GM12878 (cell line): ENCODE results near the gene CHRM2. TPM values are rescaled to one million over a fixed set of nuclear protein-coding genes. Genes with fewer than 3 reads are reported as not detected.

Experiments used
- ATAC-seq: fragments of 200-7000 bp; cut with Tn5 transposase; 3 replicates; pipeline ENCODE4 v1.9.1; 2020; ENCODE audit warnings: mild to moderate bottlenecking, moderate library complexity
- BruUV-seq: library from RNA; stranded (reverse); fragments of 400-500 nt; replicated peaks from 2 replicates; lab custom pipeline; 2021; lab: Mats Ljungman, UMichigan
- CTCF ChIA-PET: fragments of 300-600 bp; sonication (Branson Sonifier 250); formaldehyde crosslinking; extraction: SDS; loops from one replicate; lab custom pipeline; 2021; ENCODE audit warnings: inconsistent platforms; lab: Yijun Ruan, JAX
- POLR2A ChIA-PET: fragments of 350-600 bp; formaldehyde crosslinking; extraction: SDS; loops from one replicate; lab custom pipeline; 2021; ENCODE audit warnings: inconsistent platforms; lab: Charles Lee
- RAD21 ChIA-PET: fragments of 300-600 bp; sonication (Branson Sonifier 250); formaldehyde crosslinking; loops from one replicate; lab custom pipeline; 2023; ENCODE audit warnings: antibody characterized with exemption; ENCODE audit not compliant: unreplicated experiment; lab: Charles Lee
- SMC1A ChIA-PET: fragments of 300-600 bp; sonication (Branson Sonifier 250); formaldehyde crosslinking; loops from one replicate; lab custom pipeline; 2023; ENCODE audit not compliant: unreplicated experiment, uncharacterized antibody; lab: Charles Lee
- DNase-seq: peaks from one replicate; pipeline ENCODE4 v3.0.0-alpha.2; 2011; ENCODE audit warnings: low read depth, low spot score
- FAIRE-seq: peaks from 3 replicates; lab custom pipeline; 2011; peaks lifted over from hg19 to GRCh38; lab: Jason Lieb, UNC
- H2AFZ ChIP-seq: 2 replicates; pipeline ENCODE4 v1.6.0; 2011; ENCODE audit warnings: low read depth, low read length, control low read depth; ENCODE audit not compliant: control insufficient read depth
- H3K27ac ChIP-seq: 2 replicates; pipeline ENCODE4 v1.5.1; 2011; ENCODE audit warnings: control low read depth; ENCODE audit not compliant: control insufficient read depth, insufficient read depth
- H3K27me3 ChIP-seq, 2 experiments: replicated peaks in 1 of 2; 2 replicates each; pipeline versions ENCODE4 v1.6.0 to v1.6.1; 2011; ENCODE audit warnings: low read length in 1 of 2; ENCODE audit not compliant: control insufficient read depth in 2 of 2, insufficient read depth in 2 of 2
- H3K36me3 ChIP-seq, 2 experiments: 2 replicates each; pipeline ENCODE4 v1.5.1; 2011; ENCODE audit warnings: low read length in 1 of 2; ENCODE audit not compliant: control insufficient read depth in 2 of 2, insufficient read depth in 2 of 2
- H3K4me1 ChIP-seq: 2 replicates; pipeline ENCODE4 v1.6.1; 2011; ENCODE audit warnings: mild to moderate bottlenecking, low read length, moderate library complexity, mixed read lengths; ENCODE audit not compliant: control insufficient read depth, insufficient read depth
- H3K4me2 ChIP-seq: 2 replicates; pipeline ENCODE4 v1.6.0; 2011; ENCODE audit warnings: control low read depth; ENCODE audit not compliant: control insufficient read depth, insufficient read depth
- H3K4me3 ChIP-seq: fragments of 200-600 bp; sonication (generic); 2 replicates; pipeline ENCODE4 v1.5.1; 2016
- H3K79me2 ChIP-seq: 2 replicates; pipeline ENCODE4 v1.6.0; 2011; ENCODE audit warnings: low read length; ENCODE audit not compliant: control insufficient read depth, insufficient read depth
- H3K9ac ChIP-seq: 2 replicates; pipeline ENCODE4 v1.8.0; 2011; ENCODE audit warnings: low read length, control low read depth, mixed read lengths; ENCODE audit not compliant: control insufficient read depth, insufficient read depth
- H3K9me3 ChIP-seq: replicated peaks from 3 replicates; pipeline ENCODE4 v1.5.1; 2011; ENCODE audit warnings: mild to moderate bottlenecking, low read length; ENCODE audit not compliant: control insufficient read depth, insufficient read depth
- H4K20me1 ChIP-seq: 2 replicates; pipeline ENCODE4 v1.6.0; 2011; ENCODE audit not compliant: control insufficient read depth, insufficient read depth
- LARP7 ChIP-seq: fragments of 450-650 bp; IDR thresholded peaks from 2 replicates; pipeline ENCODE4 v1.6.1; 2017; ENCODE audit warnings: mild to moderate bottlenecking
- NFIC ChIP-seq: IDR thresholded peaks from 2 replicates; pipeline ENCODE4 v1.6.1; 2012; ENCODE audit warnings: low read depth, mild to moderate bottlenecking, inconsistent platforms, low read length, moderate library complexity
- POU2F2 ChIP-seq: IDR thresholded peaks from 3 replicates; pipeline ENCODE4 v1.6.1; 2011; ENCODE audit warnings: low read depth, mild to moderate bottlenecking, low read length, borderline replicate concordance
- PRDM15 ChIP-seq: fragments of 450-650 bp; formaldehyde crosslinking; IDR thresholded peaks from 2 replicates; pipeline ENCODE4 v1.4.0; 2020; ENCODE audit warnings: mild to moderate bottlenecking, moderate library complexity
- RFX5 ChIP-seq: IDR thresholded peaks from 2 replicates; pipeline ENCODE4 v1.6.1; 2011; ENCODE audit warnings: low read depth, low read length, improper control_type of control experiment
- TBL1XR1 ChIP-seq: IDR thresholded peaks from 2 replicates; pipeline ENCODE4 v1.6.1; 2012; ENCODE audit warnings: low read depth, low read length, improper control_type of control experiment
- WRNIP1 ChIP-seq: IDR thresholded peaks from 2 replicates; pipeline ENCODE4 v1.6.1; 2011; ENCODE audit warnings: low read depth, low read length, improper control_type of control experiment, borderline replicate concordance
- ZNF622 ChIP-seq: fragments of 450-650 bp; IDR thresholded peaks from 2 replicates; pipeline ENCODE4 v1.6.1; 2017; ENCODE audit warnings: mild to moderate bottlenecking, inconsistent platforms
- ZNF687 ChIP-seq: fragments of 450-650 bp; IDR thresholded peaks from 2 replicates; pipeline ENCODE4 v1.6.1; 2017; ENCODE audit warnings: mild to moderate bottlenecking, moderate library complexity
- ZSCAN29 ChIP-seq: fragments of 450-650 bp; IDR thresholded peaks from 2 replicates; pipeline ENCODE4 v1.6.1; 2017; ENCODE audit warnings: mild to moderate bottlenecking, moderate library complexity
- WGBS: methylation state at CpG from one replicate; pipeline ENCODE4 v1.1.6; 2016; ENCODE audit warnings: low lambda C conversion rate; ENCODE audit not compliant: insufficient replicate concordance, insufficient coverage; ENCODE audit errors: missing lambda C conversion rate; 5-methylcytosine and 5-hydroxymethylcytosine counted together
- in situ Hi-C: fragments of 300-500 bp; cut with MboI; formaldehyde crosslinking; loops from 9 replicates; pipeline ENCODE4 v1.14.3; 2018; ENCODE audit warnings: mixed read lengths
- intact Hi-C: fragments of 100-400 bp; cut with micrococcal nuclease; formaldehyde crosslinking; loops from one replicate; pipeline ENCODE4 v1.14.2; 2022; ENCODE audit not compliant: unreplicated experiment
- polyA plus RNA-seq, 11 experiments: library from polyadenylated mRNA; depleted of rRNA in 4 of 11; unstranded in 6 of 11; stranded (reverse) in 5 of 11; fragments of >200 nt; fragmentation: Nextera tagmentation in 4 of 11; fragmentation: Illumina TruSeq in 1 of 11; extraction: Ambion mirVana in 4 of 11; extraction: Trizol in 1 of 11; gene quantifications; 1 replicate in 1 of 11; 2 replicates in 10 of 11; pipeline versions ENCODE4 v1.2.1 to v1.2.3, GENCODE V29; 2011 to 2016; ENCODE audit warnings: inconsistent platforms in 2 of 11, missing spikeins in 2 of 11, low read depth in 1 of 11
- total RNA-seq, 4 experiments: library from RNA; depleted of rRNA in 3 of 4; stranded (reverse); fragments of >200 nt in 3 of 4; fragmentation: Illumina TruSeq in 1 of 4; extraction: Trizol in 1 of 4; gene quantifications; 2 replicates each; pipeline versions ENCODE4 v1.2.1 to v1.2.3, GENCODE V29; 2013 to 2021

CHRM2 gene
- total and polyA plus RNA-seq, 10 of the 15 experiments (the other 5 are each of a cell fraction or from before 2014, with no cell fraction given) = 0.05 TPM; not detected in 9

- TF ChIP-seq PRDM15 (no peak), LARP7 (no peak), ZNF687 (no peak), TBL1XR1 (no peak)
Observed at GRCh38 chr7:137001041-137001440, 132.6 kb downstream of the CHRM2 start (continued).

- intact Hi-C loops (no loop called here), in situ Hi-C loops (no loop called here)
- ChIA-PET SMC1A (no interaction called here), CTCF (no interaction called here), POLR2A (no interaction called here), RAD21 (no interaction called here)
- ATAC-seq (no peak), DNase-seq (no peak), FAIRE-seq (no peak)
- 16% methylated on average over 3 of the region's 3 CpGs for WGBS
- H3K79me2 ChIP-seq = no peaks in the 10 kb centered on the region
- no peaks in the 10 kb centered on the region for H3K9me3 ChIP-seq
- no peak overlapping the region for H3K27ac ChIP-seq
- H3K9ac ChIP-seq = no peak overlapping the region
- no peak overlapping the region for H3K4me2 ChIP-seq
- H3K27me3 ChIP-seq = no peaks in the 10 kb centered on the region
- BruUV-seq = no TSS peak
- H3K4me1 ChIP-seq = no peaks in the 10 kb centered on the region
- no peaks in the 10 kb centered on the region for H3K36me3 ChIP-seq
- H3K4me3 ChIP-seq = no peak overlapping the region
- no peaks in the 10 kb centered on the region for H4K20me1 ChIP-seq
- H2AFZ ChIP-seq = no peak overlapping the region
- TF ChIP-seq RFX5 (no peak), WRNIP1 (no peak), ZSCAN29 (no peak), NFIC (no peak), POU2F2 (no peak), ZNF622 (no peak), PRDM15 (no peak)
Observed at GRCh38 chr7:137001478-137001877, 133.0 kb downstream of the CHRM2 start.
